Endothelial cell of umbilical vein (primary cell): ENCODE measurements around the gene ANKRD33B. TPM values are rescaled to one million over a fixed set of nuclear protein-coding genes. Genes with fewer than 3 reads are reported as not detected.

Experiments
- BruUV-seq: library from RNA; stranded (reverse); fragments of 400-500 nt; replicated peaks from 2 replicates; lab custom pipeline; 2021; lab: Mats Ljungman, UMichigan
- CTCF ChIA-PET: fragments of 300-600, 350-600 bp; sonication (Branson Sonifier 250); formaldehyde crosslinking; loops from one replicate; lab custom pipeline; 2021; ENCODE audit warnings: antibody characterized with exemption, inconsistent platforms; lab: Charles Lee
- POLR2A ChIA-PET: fragments of 300-600, 350-600 bp; sonication (Branson Sonifier 250); formaldehyde crosslinking; loops from one replicate; lab custom pipeline; 2021; ENCODE audit warnings: antibody characterized with exemption, inconsistent platforms; lab: Charles Lee
- DNase-seq: peaks from one replicate; pipeline ENCODE4 v3.0.0-alpha.2; 2011; ENCODE audit warnings: low read depth, low spot score
- FAIRE-seq: peaks from 2 replicates; lab custom pipeline; 2011; peaks lifted over from hg19 to GRCh38; lab: Jason Lieb, UNC
- H2AFZ ChIP-seq: 2 replicates; pipeline ENCODE4 v1.6.0; 2012; ENCODE audit warnings: low read depth, low read length, control low read depth, inconsistent platforms
- H3K27ac ChIP-seq: 2 replicates; pipeline ENCODE4 v1.5.1; 2011; ENCODE audit warnings: low read depth, mild to moderate bottlenecking, control low read depth, low read length, moderate library complexity; ENCODE audit not compliant: insufficient read depth
- H3K27me3 ChIP-seq, 2 experiments: 2 replicates each; pipeline versions ENCODE4 v1.6.0 to v1.6.1; 2011; ENCODE audit warnings: low read length in 2 of 2, mixed read lengths in 1 of 2; ENCODE audit not compliant: control insufficient read depth in 2 of 2, insufficient read depth in 2 of 2
- H3K36me3 ChIP-seq, 2 experiments: 2 replicates in 1 of 2; 3 replicates in 1 of 2; pipeline ENCODE4 v1.5.1; 2011; ENCODE audit warnings: low read length in 2 of 2, mild to moderate bottlenecking in 1 of 2, moderate library complexity in 1 of 2; ENCODE audit not compliant: control insufficient read depth in 2 of 2, insufficient read depth in 2 of 2; ENCODE audit errors: extremely low read depth in 1 of 2
- H3K4me1 ChIP-seq: 3 replicates; pipeline ENCODE4 v1.5.1; 2011; ENCODE audit warnings: mild to moderate bottlenecking, low read length; ENCODE audit not compliant: control insufficient read depth, insufficient read depth; ENCODE audit errors: extremely low read depth
- H3K4me2 ChIP-seq: 2 replicates; pipeline ENCODE4 v1.6.1; 2011; ENCODE audit warnings: low read length, control low read depth, mixed read lengths; ENCODE audit not compliant: insufficient read depth
- H3K4me3 ChIP-seq, 3 experiments: fragments of 200-600 bp in 1 of 3; sonication (generic), shearing (Covaris generic) in 1 of 3; replicated peaks in 1 of 3; 2 replicates each; pipeline ENCODE4 v1.5.1; 2011 to 2016; ENCODE audit warnings: control low read depth in 3 of 3, low read length in 3 of 3, mild to moderate bottlenecking in 2 of 3, inconsistent platforms in 1 of 3, low read depth in 1 of 3, moderate library complexity in 1 of 3; ENCODE audit not compliant: insufficient read depth in 1 of 3
- H3K79me2 ChIP-seq: 2 replicates; pipeline ENCODE4 v1.6.0; 2012; ENCODE audit warnings: low read length, inconsistent platforms; ENCODE audit not compliant: control insufficient read depth, insufficient read depth
- H3K9ac ChIP-seq: replicated peaks from 2 replicates; pipeline ENCODE3; 2011; ENCODE audit warnings: low read length, control low read depth; ENCODE audit not compliant: insufficient read depth; ENCODE audit errors: extremely low read depth
- H3K9me1 ChIP-seq: replicated peaks from 3 replicates; pipeline ENCODE4 v1.6.0; 2011; ENCODE audit warnings: mild to moderate bottlenecking, low read length; ENCODE audit not compliant: control insufficient read depth, insufficient read depth; ENCODE audit errors: extremely low read depth
- H3K9me3 ChIP-seq: replicated peaks from 2 replicates; pipeline ENCODE4 v1.5.1; 2012; ENCODE audit warnings: low read length, inconsistent platforms; ENCODE audit not compliant: control insufficient read depth, insufficient read depth
- H4K20me1 ChIP-seq: replicated peaks from 2 replicates; pipeline ENCODE3; 2011; ENCODE audit warnings: mild to moderate bottlenecking, low read length; ENCODE audit not compliant: control insufficient read depth, insufficient read depth; ENCODE audit errors: extremely low read depth
- CTCF ChIP-seq, 2 donors: IDR thresholded peaks; 1 replicate in 1 of 2; 2 replicates in 1 of 2; pipeline ENCODE4 v1.5.1; 2011; ENCODE audit warnings: low read length in 2 of 2, mild to moderate bottlenecking in 2 of 2, moderate library complexity in 2 of 2, control low read depth in 1 of 2, inconsistent platforms in 1 of 2, low read depth in 1 of 2; ENCODE audit not compliant: insufficient read depth in 1 of 2; ENCODE audit errors: extremely low read depth in 1 of 2
- EZH2 ChIP-seq: IDR thresholded peaks from 2 replicates; pipeline ENCODE4 v1.6.1; 2012; ENCODE audit warnings: borderline replicate concordance, low read depth, mild to moderate bottlenecking, moderate library complexity, low read length, inconsistent platforms; ENCODE audit not compliant: severe bottlenecking
- FOS ChIP-seq: IDR thresholded peaks from 2 replicates; pipeline ENCODE4 v1.6.1; 2011; ENCODE audit warnings: mild to moderate bottlenecking, low read length, moderate library complexity, borderline replicate concordance; ENCODE audit not compliant: insufficient read depth
- GATA2 ChIP-seq: IDR thresholded peaks from 2 replicates; pipeline ENCODE4 v1.7.0; 2011; ENCODE audit warnings: low read depth, mild to moderate bottlenecking, moderate library complexity, mixed read lengths, low read length; ENCODE audit not compliant: insufficient read length, insufficient read depth
- JUN ChIP-seq: IDR thresholded peaks from 2 replicates; pipeline ENCODE4 v1.6.1; 2011; ENCODE audit warnings: borderline replicate concordance, low read depth; ENCODE audit not compliant: insufficient read length, insufficient read depth
- MAX ChIP-seq: IDR thresholded peaks from 2 replicates; pipeline ENCODE4 v1.6.1; 2011; ENCODE audit not compliant: insufficient read depth, insufficient read length
- MYC ChIP-seq: IDR thresholded peaks from one replicate; pipeline ENCODE4 v1.6.1; 2011; ENCODE audit warnings: mild to moderate bottlenecking, low read depth, low read length
- POLR2A ChIP-seq: IDR thresholded peaks from 2 replicates; pipeline ENCODE4 v1.6.1; 2012; ENCODE audit warnings: low read depth, mild to moderate bottlenecking, control low read depth, low read length
- POLR2AphosphoS5 ChIP-seq: IDR thresholded peaks from 2 replicates; pipeline ENCODE4 v1.6.1; 2012; ENCODE audit warnings: low read depth, mild to moderate bottlenecking, control low read depth, low read length, moderate library complexity; ENCODE audit not compliant: insufficient read depth
- dilution Hi-C: fragments of 300-500 bp; cut with MboI; formaldehyde crosslinking; loops from one replicate; pipeline ENCODE4 v1.15.0; 2019; ENCODE audit warnings: low sequenced_read_pairs; ENCODE audit not compliant: extremely low pct_ligation_motif_present
- intact Hi-C: fragments of 100-400 bp; cut with micrococcal nuclease; formaldehyde crosslinking; loops from one replicate; pipeline ENCODE4 v1.10.0; 2022
- polyA plus RNA-seq, 4 experiments: library from polyadenylated mRNA; depleted of rRNA in 3 of 4; stranded (reverse) in 3 of 4; unstranded in 1 of 4; fragments of >200 nt; gene quantifications; 2 replicates each; pipeline versions ENCODE4 v1.2.1 to v1.2.3, GENCODE V29; 2011 to 2012; ENCODE audit warnings: missing spikeins in 1 of 4
- total RNA-seq: library from RNA; stranded (reverse); gene quantifications from 2 replicates; pipeline ENCODE4 v1.2.3, GENCODE V29; 2021

Gene ANKRD33B
- total and polyA plus RNA-seq, 2 donors (not counting 3 experiments of a cell fraction or from before 2014, with no cell fraction given), result 2.4 to 5.4 TPM

- Histone ChIP-seq H3K79me2 (peaks cover 22% of the 10 kb centered on the region), H3K4me3 (no peak overlapping the region), H3K9ac (no peak overlapping the region), H3K27me3 (no peaks in the 10 kb centered on the region), H3K9me3 (no peaks in the 10 kb centered on the region), H2AFZ (no peak overlapping the region), H3K36me3 (peaks cover 0 to 5% of the 10 kb centered on the region in 2 experiments), H3K4me1 (peaks cover 15% of the 10 kb centered on the region), H3K4me2 (no peak overlapping the region), H3K9me1 (no peaks in the 10 kb centered on the region), H3K27ac (no peak overlapping the region), H4K20me1 (no peaks in the 10 kb centered on the region)
- dilution Hi-C loops, result no loop called here
- no peak for TF ChIP-seq MYC
- TF ChIP-seq GATA2, result no peak
- TF ChIP-seq FOS, result no peak
- no peak for TF ChIP-seq EZH2
- no peak for TF ChIP-seq POLR2A
- TF ChIP-seq MAX, result no peak
- TF ChIP-seq POLR2AphosphoS5, result no peak
- no peak for TF ChIP-seq CTCF (IDR thresholded peaks at IDR 0.05; ENCODE audit: extremely low read depth in 1 of 2, insufficient read depth in 1 of 2, low read depth in 1 of 2, low read length in 2 of 2)
- no peak for TF ChIP-seq JUN
- POLR2A ChIA-PET, result no interaction called here
- FAIRE-seq (no peak), DNase-seq (no peak)
- CTCF ChIA-PET, result interaction anchor here (1.0 to 3.7 kb wide), 3 partner anchors 239 to 1332 kb away, joined by 3 to 22 read pairs (median 3); no protein-coding TSS in a partner anchor
- intact Hi-C loops, result loop anchor here (10.0 kb wide), 2 partner anchors 573 to 803 kb away; no protein-coding TSS in a partner anchor
- no TSS peak for BruUV-seq
These were observed 128.2 kb downstream of the ANKRD33B start for GRCh38 chr5:10691826-10692785.
